ENCODE data around the gene MYO9A.
A peak's percentile ranks its signal among the peaks of the same experiment; 100 is the strongest.
"Not testable (repeated sequence)": the region's sequence is repeated elsewhere in the genome, so short reads cannot be mapped to it uniquely, and the experiment has no call there.

The MYO9A gene

GRCh38 chr15:72116731-72117485 is 1.0 kb downstream of the MYO9A start:
- H3K9me3 ChIP-seq (ENCODE audit: control insufficient read depth in 1 of 2, low read length in 2 of 2), result no peaks in the 10 kb centered on the region
- peak overlapping the region; percentile 92 to 94 for H3K4me3 ChIP-seq (ENCODE audit: low read depth in 1 of 2, low read length in 2 of 2)
- H3K9ac ChIP-seq (ENCODE audit: low read depth in 1 of 2, low read length in 2 of 2), result peak overlapping the region; percentile 70 to 76
- peaks cover 12 to 16% of the 10 kb centered on the region in 2 donors for H3K4me1 ChIP-seq (ENCODE audit: control insufficient read depth in 1 of 2, insufficient read depth in 2 of 2, low read length in 2 of 2)
- H3K27me3 ChIP-seq (ENCODE audit: control insufficient read depth in 1 of 2, insufficient read depth in 2 of 2, low read length in 2 of 2), result no peaks in the 10 kb centered on the region
- H3K36me3 ChIP-seq (ENCODE audit: control insufficient read depth in 1 of 2, insufficient read depth in 2 of 2, low read length in 2 of 2), result no peaks in the 10 kb centered on the region
- H3K27ac ChIP-seq (ENCODE audit: low read depth, low read length), result peak overlapping the region; percentile 82

GRCh38 chr15:72113347-72114031 is 4.5 kb downstream of the MYO9A start:
- peaks cover 7 to 9% of the 10 kb centered on the region in 2 donors for H3K4me1 ChIP-seq (ENCODE audit: control insufficient read depth in 1 of 2, insufficient read depth in 2 of 2, low read length in 2 of 2)
- H3K4me3 ChIP-seq (ENCODE audit: low read depth in 1 of 2, low read length in 2 of 2), result no peak overlapping the region
- H3K9ac ChIP-seq (ENCODE audit: low read depth in 1 of 2, low read length in 2 of 2), result no peak overlapping the region
- H3K9me3 ChIP-seq (ENCODE audit: control insufficient read depth in 1 of 2, low read length in 2 of 2), result no peaks in the 10 kb centered on the region
- no peak overlapping the region for H3K27ac ChIP-seq (ENCODE audit: low read depth, low read length)
- H3K36me3 ChIP-seq (ENCODE audit: control insufficient read depth in 1 of 2, insufficient read depth in 2 of 2, low read length in 2 of 2), result no peaks in the 10 kb centered on the region
- H3K27me3 ChIP-seq (ENCODE audit: control insufficient read depth in 1 of 2, insufficient read depth in 2 of 2, low read length in 2 of 2), result no peaks in the 10 kb centered on the region

GRCh38 chr15:72112805-72113204 is 5.1 kb downstream of the MYO9A start:
- H3K27me3 ChIP-seq (ENCODE audit: control insufficient read depth in 1 of 2, insufficient read depth in 2 of 2, low read length in 2 of 2), result no peaks in the 10 kb centered on the region
- H3K36me3 ChIP-seq (ENCODE audit: control insufficient read depth in 1 of 2, insufficient read depth in 2 of 2, low read length in 2 of 2), result no peaks in the 10 kb centered on the region
- peaks cover 7 to 9% of the 10 kb centered on the region in 2 donors for H3K4me1 ChIP-seq (ENCODE audit: control insufficient read depth in 1 of 2, insufficient read depth in 2 of 2, low read length in 2 of 2)
- H3K9me3 ChIP-seq (ENCODE audit: control insufficient read depth in 1 of 2, low read length in 2 of 2), result no peaks in the 10 kb centered on the region
- no peak overlapping the region for H3K4me3 ChIP-seq (ENCODE audit: low read depth in 1 of 2, low read length in 2 of 2)
- no peak overlapping the region for H3K9ac ChIP-seq (ENCODE audit: low read depth in 1 of 2, low read length in 2 of 2)
- H3K27ac ChIP-seq (ENCODE audit: low read depth, low read length), result no peak overlapping the region

DNA sequence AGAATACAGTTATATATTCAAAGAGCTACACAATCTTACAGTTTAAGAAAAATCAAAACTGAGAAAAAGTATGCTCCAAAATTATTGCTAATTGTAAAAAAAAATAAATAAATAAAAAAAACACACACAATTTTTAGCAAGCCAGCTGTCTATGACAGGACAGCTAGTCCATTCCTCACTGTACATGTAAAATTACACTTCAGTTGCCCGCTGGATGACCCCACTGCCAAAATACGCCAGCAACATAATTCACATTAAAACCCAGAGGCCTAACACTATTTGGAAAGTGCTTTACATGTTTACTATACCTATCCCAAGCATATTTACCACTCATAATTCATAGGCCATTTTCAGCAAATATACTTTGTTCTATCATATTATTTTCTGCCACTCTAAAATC is 5.8 kb downstream of the MYO9A start:
- Histone ChIP-seq H3K36me3 (ENCODE audit: control insufficient read depth in 1 of 2, insufficient read depth in 2 of 2, low read length in 2 of 2) (no peaks in the 10 kb centered on the region), H3K9me3 (ENCODE audit: control insufficient read depth in 1 of 2, low read length in 2 of 2) (no peaks in the 10 kb centered on the region), H3K27me3 (ENCODE audit: control insufficient read depth in 1 of 2, insufficient read depth in 2 of 2, low read length in 2 of 2) (no peaks in the 10 kb centered on the region), H3K9ac (ENCODE audit: low read depth in 1 of 2, low read length in 2 of 2) (no peak overlapping the region), H3K27ac (ENCODE audit: low read depth, low read length) (no peak overlapping the region), H3K4me3 (ENCODE audit: low read depth in 1 of 2, low read length in 2 of 2) (no peak overlapping the region), H3K4me1 (ENCODE audit: control insufficient read depth in 1 of 2, insufficient read depth in 2 of 2, low read length in 2 of 2) (peaks cover 7 to 9% of the 10 kb centered on the region in 2 donors)

- no peaks in the 10 kb centered on the region for H3K27me3 ChIP-seq (ENCODE audit: control insufficient read depth in 1 of 2, insufficient read depth in 2 of 2, low read length in 2 of 2)
- H3K36me3 ChIP-seq (ENCODE audit: control insufficient read depth in 1 of 2, insufficient read depth in 2 of 2, low read length in 2 of 2), result no peaks in the 10 kb centered on the region
- H3K9me3 ChIP-seq (ENCODE audit: control insufficient read depth in 1 of 2, low read length in 2 of 2), result no peaks in the 10 kb centered on the region
- H3K4me3 ChIP-seq (ENCODE audit: low read depth in 1 of 2, low read length in 2 of 2), result no peak overlapping the region
- no peak overlapping the region for H3K27ac ChIP-seq (ENCODE audit: low read depth, low read length)
- H3K4me1 ChIP-seq (ENCODE audit: control insufficient read depth in 1 of 2, insufficient read depth in 2 of 2, low read length in 2 of 2), result no peaks in the 10 kb centered on the region
- H3K9ac ChIP-seq (ENCODE audit: low read depth in 1 of 2, low read length in 2 of 2), result no peak overlapping the region
Observed at GRCh38 chr15:72110355-72110754, 7.6 kb downstream of the MYO9A start.

DNA sequence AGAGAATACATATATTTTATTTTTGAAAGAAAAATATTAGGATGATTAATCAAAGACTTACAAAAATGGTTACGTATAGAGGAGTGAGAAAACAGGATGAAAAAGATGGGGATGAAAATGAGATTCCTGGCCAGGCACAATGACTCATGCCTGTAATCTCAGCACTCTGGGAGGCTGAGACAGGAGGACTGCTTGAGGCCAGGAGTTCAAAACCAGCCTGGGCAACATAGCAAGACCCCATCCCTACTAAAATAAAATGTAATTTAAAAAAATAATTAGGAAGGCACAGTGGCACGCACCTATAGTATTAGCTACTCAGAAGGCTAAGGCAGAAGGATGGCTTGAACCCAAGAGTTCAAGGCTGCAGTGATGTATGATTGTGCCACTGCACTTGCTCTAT is 11.9 kb downstream of the MYO9A start:
- Histone ChIP-seq H3K9ac (ENCODE audit: low read depth in 1 of 2, low read length in 2 of 2) (no peak overlapping the region), H3K4me1 (ENCODE audit: control insufficient read depth in 1 of 2, insufficient read depth in 2 of 2, low read length in 2 of 2) (no peaks in the 10 kb centered on the region), H3K4me3 (ENCODE audit: low read depth in 1 of 2, low read length in 2 of 2) (no peak overlapping the region), H3K36me3 (ENCODE audit: control insufficient read depth in 1 of 2, insufficient read depth in 2 of 2, low read length in 2 of 2) (no peaks in the 10 kb centered on the region), H3K27ac (ENCODE audit: low read depth, low read length) (no peak overlapping the region), H3K9me3 (ENCODE audit: control insufficient read depth in 1 of 2, low read length in 2 of 2) (no peaks in the 10 kb centered on the region), H3K27me3 (ENCODE audit: control insufficient read depth in 1 of 2, insufficient read depth in 2 of 2, low read length in 2 of 2) (no peaks in the 10 kb centered on the region)

DNA sequence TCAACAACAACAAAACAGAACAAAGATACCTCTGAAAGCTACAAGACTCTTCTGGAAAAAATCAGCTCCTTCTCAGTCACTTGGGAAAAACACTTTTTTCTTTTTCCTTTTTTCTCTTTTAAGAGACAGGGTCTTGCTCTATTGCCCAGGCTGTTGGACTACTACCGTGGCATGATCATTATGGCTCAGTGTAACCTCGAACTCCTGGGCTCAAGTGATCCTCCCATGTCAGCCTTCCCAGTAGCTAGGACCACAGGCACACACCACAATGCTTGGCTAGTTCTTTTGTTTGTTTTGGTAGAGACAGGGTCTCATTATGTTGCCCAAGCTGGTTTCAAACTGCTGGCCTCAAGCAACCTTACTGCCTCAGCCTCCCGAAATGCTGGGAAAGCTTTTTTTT is 12.8 kb downstream of the MYO9A start:
- Histone ChIP-seq H3K9me3 (ENCODE audit: control insufficient read depth in 1 of 2, low read length in 2 of 2) (no peaks in the 10 kb centered on the region), H3K36me3 (ENCODE audit: control insufficient read depth in 1 of 2, insufficient read depth in 2 of 2, low read length in 2 of 2) (no peaks in the 10 kb centered on the region), H3K27ac (ENCODE audit: low read depth, low read length) (no peak overlapping the region), H3K4me3 (ENCODE audit: low read depth in 1 of 2, low read length in 2 of 2) (no peak overlapping the region), H3K4me1 (ENCODE audit: control insufficient read depth in 1 of 2, insufficient read depth in 2 of 2, low read length in 2 of 2) (no peaks in the 10 kb centered on the region), H3K9ac (ENCODE audit: low read depth in 1 of 2, low read length in 2 of 2) (no peak overlapping the region), H3K27me3 (ENCODE audit: control insufficient read depth in 1 of 2, insufficient read depth in 2 of 2, low read length in 2 of 2) (no peaks in the 10 kb centered on the region)

GRCh38 chr15:72100551-72100950 is 17.4 kb downstream of the MYO9A start:
- not testable (repeated sequence) for H3K36me3 ChIP-seq (ENCODE audit: control insufficient read depth in 1 of 2, insufficient read depth in 2 of 2, low read length in 2 of 2); H3K4me1 ChIP-seq (ENCODE audit: control insufficient read depth in 1 of 2, insufficient read depth in 2 of 2, low read length in 2 of 2); H3K9ac ChIP-seq (ENCODE audit: low read depth in 1 of 2, low read length in 2 of 2); H3K9me3 ChIP-seq (ENCODE audit: control insufficient read depth in 1 of 2, low read length in 2 of 2); H3K27me3 ChIP-seq (ENCODE audit: control insufficient read depth in 1 of 2, insufficient read depth in 2 of 2, low read length in 2 of 2); H3K27ac ChIP-seq (ENCODE audit: low read depth, low read length); H3K4me3 ChIP-seq (ENCODE audit: low read depth in 1 of 2, low read length in 2 of 2)

- H3K9me3 ChIP-seq (ENCODE audit: control insufficient read depth in 1 of 2, low read length in 2 of 2), result no peaks in the 10 kb centered on the region
- H3K4me1 ChIP-seq (ENCODE audit: control insufficient read depth in 1 of 2, insufficient read depth in 2 of 2, low read length in 2 of 2), result no peaks in the 10 kb centered on the region
- no peaks in the 10 kb centered on the region for H3K36me3 ChIP-seq (ENCODE audit: control insufficient read depth in 1 of 2, insufficient read depth in 2 of 2, low read length in 2 of 2)
- H3K27ac ChIP-seq (ENCODE audit: low read depth, low read length), result no peak overlapping the region
- no peak overlapping the region for H3K4me3 ChIP-seq (ENCODE audit: low read depth in 1 of 2, low read length in 2 of 2)
- no peak overlapping the region for H3K9ac ChIP-seq (ENCODE audit: low read depth in 1 of 2, low read length in 2 of 2)
- no peaks in the 10 kb centered on the region for H3K27me3 ChIP-seq (ENCODE audit: control insufficient read depth in 1 of 2, insufficient read depth in 2 of 2, low read length in 2 of 2)
Observed at GRCh38 chr15:72099155-72099554, 18.8 kb downstream of the MYO9A start.

- no peak overlapping the region for H3K4me3 ChIP-seq (ENCODE audit: low read depth in 1 of 2, low read length in 2 of 2)
- H3K27me3 ChIP-seq (ENCODE audit: control insufficient read depth in 1 of 2, insufficient read depth in 2 of 2, low read length in 2 of 2), result no peaks in the 10 kb centered on the region
- H3K27ac ChIP-seq (ENCODE audit: low read depth, low read length), result no peak overlapping the region
- no peaks in the 10 kb centered on the region for H3K36me3 ChIP-seq (ENCODE audit: control insufficient read depth in 1 of 2, insufficient read depth in 2 of 2, low read length in 2 of 2)
- H3K9ac ChIP-seq (ENCODE audit: low read depth in 1 of 2, low read length in 2 of 2), result no peak overlapping the region
- no peaks in the 10 kb centered on the region for H3K4me1 ChIP-seq (ENCODE audit: control insufficient read depth in 1 of 2, insufficient read depth in 2 of 2, low read length in 2 of 2)
- H3K9me3 ChIP-seq (ENCODE audit: control insufficient read depth in 1 of 2, low read length in 2 of 2), result no peaks in the 10 kb centered on the region
Observed at GRCh38 chr15:72098040-72098439, 19.9 kb downstream of the MYO9A start.

Measured in duodenal mucosa (tissue), 2 donors.